BE2C (cell line): ENCODE results near the gene PYM1.

Experiments
- DNase-seq: peaks from one replicate; pipeline ENCODE4 v3.0.0-alpha.2; 2020
- H3K27me3 ChIP-seq: fragments of 250-450 bp; sonication (Bioruptor Pico); 2 replicates; pipeline ENCODE4 v1.5.1; 2020; ENCODE audit warnings: mild to moderate bottlenecking
- H3K36me3 ChIP-seq: fragments of 250-450 bp; sonication (Bioruptor Pico); 2 replicates; pipeline ENCODE4 v1.5.1; 2020; ENCODE audit warnings: mild to moderate bottlenecking
- H3K4me1 ChIP-seq: fragments of 250-450 bp; sonication (Bioruptor Pico); 2 replicates; pipeline ENCODE4 v1.5.1; 2020
- H3K4me3 ChIP-seq: 2 replicates; pipeline ENCODE4 v1.5.1; 2011; ENCODE audit warnings: low read depth, low read length
- H3K9me3 ChIP-seq: fragments of 250-450 bp; sonication (Bioruptor Pico); 2 replicates; pipeline ENCODE4 v1.5.1; 2020
- TF ChIP-seq, protein P1 (sequence below): IDR thresholded peaks from 2 replicates; pipeline ENCODE4 v1.5.1; 2012; ENCODE audit warnings: mild to moderate bottlenecking, low read depth, low read length

PYM1 gene

GRCh38 chr12:55972042-55972441 lies 44.3 kb upstream of the PYM1 start:
- no peaks in the 10 kb centered on the region for H3K9me3 ChIP-seq

GRCh38 chr12:55970775-55971174 lies 43.1 kb upstream of the PYM1 start:
- Histone ChIP-seq H3K4me1 (0 out of 2 replicates have a peak, but pooled peaks cover 3% of the 10 kb centered on the region), H3K4me3 (no peak overlapping the region), H3K9me3 (no peaks in the 10 kb centered on the region), H3K27me3 (no peaks in the 10 kb centered on the region), H3K36me3 (no peaks in the 10 kb centered on the region)
- TF ChIP-seq, protein P1, sequence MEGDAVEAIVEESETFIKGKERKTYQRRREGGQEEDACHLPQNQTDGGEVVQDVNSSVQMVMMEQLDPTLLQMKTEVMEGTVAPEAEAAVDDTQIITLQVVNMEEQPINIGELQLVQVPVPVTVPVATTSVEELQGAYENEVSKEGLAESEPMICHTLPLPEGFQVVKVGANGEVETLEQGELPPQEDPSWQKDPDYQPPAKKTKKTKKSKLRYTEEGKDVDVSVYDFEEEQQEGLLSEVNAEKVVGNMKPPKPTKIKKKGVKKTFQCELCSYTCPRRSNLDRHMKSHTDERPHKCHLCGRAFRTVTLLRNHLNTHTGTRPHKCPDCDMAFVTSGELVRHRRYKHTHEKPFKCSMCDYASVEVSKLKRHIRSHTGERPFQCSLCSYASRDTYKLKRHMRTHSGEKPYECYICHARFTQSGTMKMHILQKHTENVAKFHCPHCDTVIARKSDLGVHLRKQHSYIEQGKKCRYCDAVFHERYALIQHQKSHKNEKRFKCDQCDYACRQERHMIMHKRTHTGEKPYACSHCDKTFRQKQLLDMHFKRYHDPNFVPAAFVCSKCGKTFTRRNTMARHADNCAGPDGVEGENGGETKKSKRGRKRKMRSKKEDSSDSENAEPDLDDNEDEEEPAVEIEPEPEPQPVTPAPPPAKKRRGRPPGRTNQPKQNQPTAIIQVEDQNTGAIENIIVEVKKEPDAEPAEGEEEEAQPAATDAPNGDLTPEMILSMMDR = no peak
- DNase-seq = no peak

More at GRCh38 chr12:55972042-55972441, 44.3 kb upstream of the PYM1 start:
- TF ChIP-seq, protein P1 = no peak
- H3K27me3 ChIP-seq = no peaks in the 10 kb centered on the region
- 0 out of 2 replicates have a peak, but pooled peaks cover 3% of the 10 kb centered on the region for H3K4me1 ChIP-seq
- DNase-seq = no peak
- H3K36me3 ChIP-seq = no peaks in the 10 kb centered on the region
- H3K4me3 ChIP-seq = no peak overlapping the region

- 0 out of 2 replicates have a peak, but pooled peaks cover 3% of the 10 kb centered on the region for H3K4me1 ChIP-seq
- DNase-seq = no peak
- no peaks in the 10 kb centered on the region for H3K9me3 ChIP-seq
- no peak overlapping the region for H3K4me3 ChIP-seq
- TF ChIP-seq, protein P1 = no peak
- H3K36me3 ChIP-seq = no peaks in the 10 kb centered on the region
- H3K27me3 ChIP-seq = no peaks in the 10 kb centered on the region
These were observed 41.7 kb upstream of the PYM1 start for GRCh38 chr12:55969356-55969755.

GRCh38 chr12:55966408-55967281 lies 39.0 kb upstream of the PYM1 start, which contains the start of gene CDK2:
Gene CDK2, plus strand, starts transcription at chr12:55966830. Its CDS starts 179 bp downstream, at chr12:55967009.
- TF ChIP-seq, protein P1 = no peak
- Histone ChIP-seq H3K9me3 (no peaks in the 10 kb centered on the region), H3K4me3 (peak within 1 kb of the TSS; percentile 91), H3K36me3 (no peaks in the 10 kb centered on the region), H3K4me1 (0 out of 2 replicates have a peak, but pooled peaks cover 3% of the 10 kb centered on the region), H3K27me3 (no peaks in the 10 kb centered on the region)
- DNase-seq = peak; percentile 94

DNA sequence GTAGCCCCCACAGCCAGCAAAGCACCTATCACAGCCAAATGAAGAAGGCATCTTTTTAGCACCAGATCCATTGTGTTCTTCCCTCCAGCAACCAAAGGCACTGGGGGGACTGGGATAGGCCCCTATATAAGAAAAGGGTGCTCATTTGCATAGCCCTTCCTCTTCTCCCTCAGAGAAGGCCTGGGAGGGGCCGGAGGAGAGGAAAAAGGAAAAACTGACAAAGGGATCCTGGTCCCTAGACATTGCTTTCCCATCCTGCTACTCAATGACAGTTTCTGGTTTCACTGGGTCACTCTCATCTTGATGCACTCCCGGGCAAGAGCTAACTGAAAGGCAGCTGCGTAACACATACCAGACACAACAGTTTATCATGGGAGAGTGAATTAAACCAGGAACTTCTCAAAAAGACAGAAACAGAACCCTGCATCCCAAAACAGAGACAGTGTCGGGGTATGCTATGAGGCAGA lies 38.3 kb upstream of the PYM1 start, which contains the start of gene PMEL:
Gene PMEL, minus strand, starts transcription at position 102 of the 467 bp plus-strand sequence. Its CDS starts 31 bp downstream, at position 71.
- Histone ChIP-seq H3K4me1 (0 out of 2 replicates have a peak, but pooled peaks cover 3% of the 10 kb centered on the region), H3K9me3 (no peaks in the 10 kb centered on the region), H3K36me3 (no peaks in the 10 kb centered on the region), H3K27me3 (no peaks in the 10 kb centered on the region), H3K4me3 (peak within 1 kb of the TSS; percentile 91)
- TF ChIP-seq, protein P1 = no peak
- no peak for DNase-seq
